GM23338 (cell line): Measurements from ENCODE around the gene HERC2. TPM values are rescaled to one million over a fixed set of nuclear protein-coding genes. Genes with fewer than 3 reads are reported as not detected.

ENCODE experiments used
- ATAC-seq: fragments of 200-7000 bp; cut with Tn5 transposase; 3 replicates; pipeline ENCODE4 v1.9.1; 2020
- DNase-seq: peaks from one replicate; pipeline ENCODE4 v3.0.0-alpha.2; 2015; ENCODE audit warnings: low spot score
- H2AFZ ChIP-seq: fragments of 200-600 bp; sonication (generic); 2 replicates; pipeline ENCODE4 v1.8.0; 2016; ENCODE audit warnings: antibody characterized with exemption, mild to moderate bottlenecking, moderate library complexity
- H3F3A ChIP-seq: fragments of 200-600 bp; sonication (generic); replicated peaks from 2 replicates; pipeline ENCODE4 v1.8.0; 2017; ENCODE audit warnings: antibody characterized with exemption, mixed run types, low read depth
- H3K27ac ChIP-seq: fragments of 200-600 bp; sonication (generic); 2 replicates; pipeline ENCODE4 v1.6.1; 2016; ENCODE audit warnings: low read depth
- H3K27me3 ChIP-seq: fragments of 200-600 bp; sonication (generic); 2 replicates; pipeline ENCODE4 v1.8.0; 2016; ENCODE audit warnings: mild to moderate bottlenecking, mixed run types, moderate library complexity; ENCODE audit not compliant: insufficient read depth
- H3K36me3 ChIP-seq: fragments of 200-600 bp; sonication (generic); 2 replicates; pipeline ENCODE4 v1.8.0; 2016; ENCODE audit warnings: mild to moderate bottlenecking; ENCODE audit not compliant: insufficient read depth
- H3K4me1 ChIP-seq: fragments of 200-600 bp; sonication (generic); 2 replicates; pipeline ENCODE4 v1.8.0; 2016; ENCODE audit warnings: mild to moderate bottlenecking, moderate library complexity; ENCODE audit not compliant: insufficient read depth
- H3K4me2 ChIP-seq: fragments of 200-600 bp; sonication (generic); 2 replicates; pipeline ENCODE4 v1.7.1; 2017; ENCODE audit warnings: mixed run types
- H3K4me3 ChIP-seq: fragments of 200-600 bp; sonication (generic); 2 replicates; pipeline ENCODE4 v1.6.1; 2016; ENCODE audit warnings: mixed run types
- H3K79me2 ChIP-seq: fragments of 200-600 bp; sonication (generic); replicated peaks from 2 replicates; pipeline ENCODE4 v1.8.0; 2017; ENCODE audit warnings: mild to moderate bottlenecking; ENCODE audit not compliant: insufficient read depth
- H3K9me2 ChIP-seq: fragments of 200-600 bp; sonication (generic); 2 replicates; pipeline ENCODE4 v1.8.0; 2017; ENCODE audit not compliant: insufficient read depth
- H4K20me1 ChIP-seq: fragments of 200-600 bp; sonication (generic); replicated peaks from 2 replicates; pipeline ENCODE4 v1.8.0; 2017; ENCODE audit warnings: mild to moderate bottlenecking; ENCODE audit not compliant: insufficient read depth
- H3K27ac Mint-ChIP-seq: 2 replicates; pipeline ENCODE4 v1.8.0; 2020; ENCODE audit warnings: inconsistent platforms, mild to moderate bottlenecking, moderate library complexity, mixed read lengths
- H3K27me3 Mint-ChIP-seq: 3 replicates; pipeline ENCODE4 v1.8.0; 2022; ENCODE audit warnings: low read depth, mild to moderate bottlenecking, moderate library complexity, mixed read lengths, inconsistent platforms; ENCODE audit not compliant: insufficient read depth, poor library complexity
- H3K36me3 Mint-ChIP-seq: 3 replicates; pipeline ENCODE4 v1.8.0; 2021; ENCODE audit warnings: low read depth, mild to moderate bottlenecking, inconsistent platforms, moderate library complexity, mixed read lengths
- H3K4me1 Mint-ChIP-seq: 3 replicates; pipeline ENCODE4 v1.8.0; 2020; ENCODE audit warnings: mild to moderate bottlenecking, inconsistent platforms, mixed read lengths
- H3K4me3 Mint-ChIP-seq: 3 replicates; pipeline ENCODE4 v1.8.0; 2021; ENCODE audit warnings: moderate library complexity, mild to moderate bottlenecking, inconsistent platforms, mixed read lengths
- H3K9me3 Mint-ChIP-seq: 3 replicates; pipeline ENCODE4 v1.8.0; 2020; ENCODE audit warnings: moderate library complexity, mild to moderate bottlenecking, inconsistent platforms, mixed read lengths
- EZH2phosphoT487 ChIP-seq: fragments of 200-600 bp; sonication (generic); IDR thresholded peaks from one replicate; pipeline ENCODE4 v1.8.1; 2018; ENCODE audit warnings: antibody characterized with exemption; ENCODE audit not compliant: unreplicated experiment
- JUNB ChIP-seq: IDR thresholded peaks from one replicate; pipeline ENCODE4 v1.6.1; 2016; ENCODE audit warnings: antibody characterized with exemption; ENCODE audit not compliant: unreplicated experiment
- STAT1 ChIP-seq: IDR thresholded peaks from one replicate; pipeline ENCODE4 v1.6.1; 2016; ENCODE audit warnings: antibody characterized with exemption; ENCODE audit not compliant: unreplicated experiment
- polyA plus RNA-seq: library from polyadenylated mRNA; unstranded; fragments of >200 nt; fragmentation: Nextera tagmentation; extraction: Ambion mirVana; gene quantifications from 2 replicates; pipeline ENCODE4 v1.2.1, GENCODE V29; 2016
- total RNA-seq: library from RNA; depleted of rRNA; stranded (reverse); fragments of >200 nt; shearing (Covaris generic); gene quantifications from 2 replicates; pipeline ENCODE4 v1.2.3, GENCODE V29; 2014
- TF ChIP-seq, protein P1 (sequence below), 2 experiments: fragments of 200-600 bp in 1 of 2; sonication (generic) in 1 of 2; conservative IDR thresholded peaks; 2 replicates each; pipeline versions ENCODE4 v1.5.1 to v1.6.1; 2016 to 2017; ENCODE audit warnings: antibody characterized with exemption in 2 of 2, low read depth in 2 of 2, mild to moderate bottlenecking in 2 of 2, moderate library complexity in 1 of 2
- TF ChIP-seq, protein P2 (sequence below): IDR thresholded peaks from 2 replicates; pipeline ENCODE4 v1.6.1; 2016; ENCODE audit warnings: antibody characterized with exemption
- TF ChIP-seq, protein P3 (sequence below): fragments of 250-450 bp; sonication (Bioruptor Pico); IDR thresholded peaks from 2 replicates; pipeline ENCODE4 v1.5.0; 2020; ENCODE audit warnings: mild to moderate bottlenecking, moderate library complexity

Gene HERC2
- total and polyA plus RNA-seq, 2 experiments from 2014 or later, result 71.3 to 80.7 TPM

DNA sequence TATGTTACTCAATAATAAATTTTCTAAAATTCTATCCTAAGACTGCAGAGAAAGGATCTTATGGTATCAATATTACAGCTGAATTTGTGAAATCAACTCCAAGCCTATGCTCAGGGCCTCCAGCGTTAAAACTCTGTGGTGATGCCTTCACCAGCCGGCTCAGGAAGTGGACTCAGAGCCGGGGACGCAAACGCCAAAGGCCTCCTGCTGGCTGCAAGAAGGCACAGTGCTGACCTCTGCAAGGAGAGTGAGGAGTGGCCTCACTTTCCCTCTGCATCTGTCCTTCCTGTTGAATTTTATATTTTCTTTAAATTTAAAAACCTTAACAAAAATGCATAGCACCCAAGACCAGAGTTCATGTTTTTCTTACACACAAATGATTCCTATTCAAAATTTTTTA is 48.5 kb downstream of the HERC2 start:
- H3K9me3 Mint-ChIP-seq, result no peaks in the 10 kb centered on the region
- peaks cover 62% of the 10 kb centered on the region for H3K36me3 Mint-ChIP-seq
- Histone ChIP-seq H3K4me3 (no peak overlapping the region), H3K27me3 (no peaks in the 10 kb centered on the region), H3K4me1 (no peaks in the 10 kb centered on the region), H3K9me2 (no peaks in the 10 kb centered on the region), H4K20me1 (peaks cover 3% of the 10 kb centered on the region; the same call in 1 of the 2 replicates), H3K36me3 (peaks cover 8% of the 10 kb centered on the region; the same call in 1 of the 2 replicates), H3F3A (no peaks in the 10 kb centered on the region), H3K4me2 (no peak overlapping the region), H2AFZ (no peak overlapping the region), H3K27ac (peak overlapping the region; percentile 39; the same call in 1 of the 2 replicates), H3K79me2 (peaks cover 15% of the 10 kb centered on the region)
- peaks cover 2% of the 10 kb centered on the region for H3K27me3 Mint-ChIP-seq
- H3K27ac Mint-ChIP-seq, result peak overlapping the region; percentile 29; the same call in 1 of the 2 replicates
- peak; percentile 88 for ATAC-seq
- peaks cover 16% of the 10 kb centered on the region; the same call in 2 of the 3 replicates for H3K4me1 Mint-ChIP-seq
- TF ChIP-seq, protein P1, sequence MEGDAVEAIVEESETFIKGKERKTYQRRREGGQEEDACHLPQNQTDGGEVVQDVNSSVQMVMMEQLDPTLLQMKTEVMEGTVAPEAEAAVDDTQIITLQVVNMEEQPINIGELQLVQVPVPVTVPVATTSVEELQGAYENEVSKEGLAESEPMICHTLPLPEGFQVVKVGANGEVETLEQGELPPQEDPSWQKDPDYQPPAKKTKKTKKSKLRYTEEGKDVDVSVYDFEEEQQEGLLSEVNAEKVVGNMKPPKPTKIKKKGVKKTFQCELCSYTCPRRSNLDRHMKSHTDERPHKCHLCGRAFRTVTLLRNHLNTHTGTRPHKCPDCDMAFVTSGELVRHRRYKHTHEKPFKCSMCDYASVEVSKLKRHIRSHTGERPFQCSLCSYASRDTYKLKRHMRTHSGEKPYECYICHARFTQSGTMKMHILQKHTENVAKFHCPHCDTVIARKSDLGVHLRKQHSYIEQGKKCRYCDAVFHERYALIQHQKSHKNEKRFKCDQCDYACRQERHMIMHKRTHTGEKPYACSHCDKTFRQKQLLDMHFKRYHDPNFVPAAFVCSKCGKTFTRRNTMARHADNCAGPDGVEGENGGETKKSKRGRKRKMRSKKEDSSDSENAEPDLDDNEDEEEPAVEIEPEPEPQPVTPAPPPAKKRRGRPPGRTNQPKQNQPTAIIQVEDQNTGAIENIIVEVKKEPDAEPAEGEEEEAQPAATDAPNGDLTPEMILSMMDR (conservative IDR thresholded peaks at IDR 0.05; ENCODE audit: low read depth in 2 of 2), result peak in 1 of 2 experiments; percentile 19; a peak in 1 of 4 replicates
- no peak for TF ChIP-seq JUNB
- peak; percentile 56 for DNase-seq
- no peak overlapping the region for H3K4me3 Mint-ChIP-seq

DNA sequence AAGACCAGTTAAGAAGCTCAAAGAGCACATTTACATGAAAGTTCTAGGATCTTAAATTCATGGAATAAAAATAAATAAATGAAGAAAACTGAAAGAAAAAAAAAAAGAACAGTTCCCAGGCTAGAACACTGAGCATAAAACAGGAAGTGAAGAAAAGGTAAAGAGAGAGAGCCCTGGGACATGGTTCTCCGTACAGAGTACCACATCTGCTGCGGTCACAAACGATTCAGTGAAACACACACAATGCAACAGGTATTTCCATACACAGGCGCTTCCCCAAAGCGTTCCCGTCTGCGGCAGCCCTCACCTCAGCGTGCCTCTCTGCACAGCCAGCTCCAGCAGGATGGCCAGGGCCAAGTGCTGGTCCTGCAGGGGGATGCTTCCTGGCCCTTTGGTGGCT is 49.4 kb downstream of the HERC2 start:
- H3K4me2 ChIP-seq, result no peak overlapping the region
- no peak overlapping the region for H3K4me3 Mint-ChIP-seq
- peaks cover 69% of the 10 kb centered on the region for H3K36me3 Mint-ChIP-seq
- DNase-seq (no peak), ATAC-seq (no peak)
- H3K27me3 ChIP-seq, result no peaks in the 10 kb centered on the region
- H3K4me3 ChIP-seq, result no peak overlapping the region
- peaks cover 6% of the 10 kb centered on the region for H3K27me3 Mint-ChIP-seq
- H3K9me2 ChIP-seq, result no peaks in the 10 kb centered on the region
- H2AFZ ChIP-seq, result no peak overlapping the region
- no peaks in the 10 kb centered on the region for H3K4me1 ChIP-seq
- TF ChIP-seq, protein P2, sequence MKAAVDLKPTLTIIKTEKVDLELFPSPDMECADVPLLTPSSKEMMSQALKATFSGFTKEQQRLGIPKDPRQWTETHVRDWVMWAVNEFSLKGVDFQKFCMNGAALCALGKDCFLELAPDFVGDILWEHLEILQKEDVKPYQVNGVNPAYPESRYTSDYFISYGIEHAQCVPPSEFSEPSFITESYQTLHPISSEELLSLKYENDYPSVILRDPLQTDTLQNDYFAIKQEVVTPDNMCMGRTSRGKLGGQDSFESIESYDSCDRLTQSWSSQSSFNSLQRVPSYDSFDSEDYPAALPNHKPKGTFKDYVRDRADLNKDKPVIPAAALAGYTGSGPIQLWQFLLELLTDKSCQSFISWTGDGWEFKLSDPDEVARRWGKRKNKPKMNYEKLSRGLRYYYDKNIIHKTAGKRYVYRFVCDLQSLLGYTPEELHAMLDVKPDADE, result no peak
- peak; percentile 23 for TF ChIP-seq EZH2phosphoT487
- no peaks in the 10 kb centered on the region for H3K9me3 Mint-ChIP-seq
- peaks cover 16% of the 10 kb centered on the region; the same call in 1 of the 2 replicates for H3K36me3 ChIP-seq
- H3K27ac ChIP-seq, result no peak overlapping the region
- H3K79me2 ChIP-seq, result peaks cover 11% of the 10 kb centered on the region
- H3F3A ChIP-seq, result no peaks in the 10 kb centered on the region
- H3K4me1 Mint-ChIP-seq, result peaks cover 16% of the 10 kb centered on the region; the same call in 2 of the 3 replicates
- H3K27ac Mint-ChIP-seq, result no peak overlapping the region
- peaks cover 3% of the 10 kb centered on the region; the same call in 1 of the 2 replicates for H4K20me1 ChIP-seq

DNA sequence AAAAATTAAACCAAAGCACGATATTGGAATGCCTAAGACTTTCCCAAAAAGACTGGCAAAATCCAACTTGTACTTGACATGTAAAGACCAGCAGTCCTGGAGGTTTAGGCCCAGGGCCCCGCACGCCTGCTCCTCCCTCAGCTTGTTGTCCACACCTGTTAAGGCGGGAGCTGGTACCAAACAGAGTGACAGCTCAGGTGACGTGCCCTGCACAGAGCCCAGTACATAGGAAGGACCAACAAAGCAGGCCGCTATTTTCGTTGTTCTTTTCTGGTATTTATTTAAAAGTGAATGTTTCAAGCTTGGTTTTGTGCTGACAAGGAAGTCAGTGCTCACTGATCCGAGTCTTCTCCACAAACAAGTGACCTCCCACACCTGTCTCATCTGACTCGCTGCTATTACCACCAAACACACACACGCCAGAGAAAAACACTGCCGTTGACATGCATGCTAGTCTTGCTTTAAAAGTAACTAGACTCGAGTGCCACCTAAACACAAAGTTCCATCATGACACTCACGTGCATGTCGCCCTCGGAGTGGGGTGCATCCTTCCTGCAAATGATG is 50.2 kb downstream of the HERC2 start:
- Histone ChIP-seq H3F3A (no peaks in the 10 kb centered on the region), H3K79me2 (peaks cover 5% of the 10 kb centered on the region), H3K9me2 (no peaks in the 10 kb centered on the region), H3K27me3 (no peaks in the 10 kb centered on the region), H3K36me3 (peaks cover 22% of the 10 kb centered on the region; the same call in 1 of the 2 replicates), H3K27ac (no peak overlapping the region), H3K4me3 (no peak overlapping the region), H3K4me2 (no peak overlapping the region), H2AFZ (no peak overlapping the region), H4K20me1 (peaks cover 3% of the 10 kb centered on the region; the same call in 1 of the 2 replicates), H3K4me1 (no peaks in the 10 kb centered on the region)
- Mint-ChIP-seq H3K4me1 (peaks cover 16% of the 10 kb centered on the region; the same call in 2 of the 3 replicates), H3K4me3 (no peak overlapping the region), H3K27ac (no peak overlapping the region), H3K9me3 (no peaks in the 10 kb centered on the region), H3K27me3 (peaks cover 6% of the 10 kb centered on the region), H3K36me3 (peaks cover 73% of the 10 kb centered on the region)
- ATAC-seq (no peak), DNase-seq (no peak)
- TF ChIP-seq, protein P3, sequence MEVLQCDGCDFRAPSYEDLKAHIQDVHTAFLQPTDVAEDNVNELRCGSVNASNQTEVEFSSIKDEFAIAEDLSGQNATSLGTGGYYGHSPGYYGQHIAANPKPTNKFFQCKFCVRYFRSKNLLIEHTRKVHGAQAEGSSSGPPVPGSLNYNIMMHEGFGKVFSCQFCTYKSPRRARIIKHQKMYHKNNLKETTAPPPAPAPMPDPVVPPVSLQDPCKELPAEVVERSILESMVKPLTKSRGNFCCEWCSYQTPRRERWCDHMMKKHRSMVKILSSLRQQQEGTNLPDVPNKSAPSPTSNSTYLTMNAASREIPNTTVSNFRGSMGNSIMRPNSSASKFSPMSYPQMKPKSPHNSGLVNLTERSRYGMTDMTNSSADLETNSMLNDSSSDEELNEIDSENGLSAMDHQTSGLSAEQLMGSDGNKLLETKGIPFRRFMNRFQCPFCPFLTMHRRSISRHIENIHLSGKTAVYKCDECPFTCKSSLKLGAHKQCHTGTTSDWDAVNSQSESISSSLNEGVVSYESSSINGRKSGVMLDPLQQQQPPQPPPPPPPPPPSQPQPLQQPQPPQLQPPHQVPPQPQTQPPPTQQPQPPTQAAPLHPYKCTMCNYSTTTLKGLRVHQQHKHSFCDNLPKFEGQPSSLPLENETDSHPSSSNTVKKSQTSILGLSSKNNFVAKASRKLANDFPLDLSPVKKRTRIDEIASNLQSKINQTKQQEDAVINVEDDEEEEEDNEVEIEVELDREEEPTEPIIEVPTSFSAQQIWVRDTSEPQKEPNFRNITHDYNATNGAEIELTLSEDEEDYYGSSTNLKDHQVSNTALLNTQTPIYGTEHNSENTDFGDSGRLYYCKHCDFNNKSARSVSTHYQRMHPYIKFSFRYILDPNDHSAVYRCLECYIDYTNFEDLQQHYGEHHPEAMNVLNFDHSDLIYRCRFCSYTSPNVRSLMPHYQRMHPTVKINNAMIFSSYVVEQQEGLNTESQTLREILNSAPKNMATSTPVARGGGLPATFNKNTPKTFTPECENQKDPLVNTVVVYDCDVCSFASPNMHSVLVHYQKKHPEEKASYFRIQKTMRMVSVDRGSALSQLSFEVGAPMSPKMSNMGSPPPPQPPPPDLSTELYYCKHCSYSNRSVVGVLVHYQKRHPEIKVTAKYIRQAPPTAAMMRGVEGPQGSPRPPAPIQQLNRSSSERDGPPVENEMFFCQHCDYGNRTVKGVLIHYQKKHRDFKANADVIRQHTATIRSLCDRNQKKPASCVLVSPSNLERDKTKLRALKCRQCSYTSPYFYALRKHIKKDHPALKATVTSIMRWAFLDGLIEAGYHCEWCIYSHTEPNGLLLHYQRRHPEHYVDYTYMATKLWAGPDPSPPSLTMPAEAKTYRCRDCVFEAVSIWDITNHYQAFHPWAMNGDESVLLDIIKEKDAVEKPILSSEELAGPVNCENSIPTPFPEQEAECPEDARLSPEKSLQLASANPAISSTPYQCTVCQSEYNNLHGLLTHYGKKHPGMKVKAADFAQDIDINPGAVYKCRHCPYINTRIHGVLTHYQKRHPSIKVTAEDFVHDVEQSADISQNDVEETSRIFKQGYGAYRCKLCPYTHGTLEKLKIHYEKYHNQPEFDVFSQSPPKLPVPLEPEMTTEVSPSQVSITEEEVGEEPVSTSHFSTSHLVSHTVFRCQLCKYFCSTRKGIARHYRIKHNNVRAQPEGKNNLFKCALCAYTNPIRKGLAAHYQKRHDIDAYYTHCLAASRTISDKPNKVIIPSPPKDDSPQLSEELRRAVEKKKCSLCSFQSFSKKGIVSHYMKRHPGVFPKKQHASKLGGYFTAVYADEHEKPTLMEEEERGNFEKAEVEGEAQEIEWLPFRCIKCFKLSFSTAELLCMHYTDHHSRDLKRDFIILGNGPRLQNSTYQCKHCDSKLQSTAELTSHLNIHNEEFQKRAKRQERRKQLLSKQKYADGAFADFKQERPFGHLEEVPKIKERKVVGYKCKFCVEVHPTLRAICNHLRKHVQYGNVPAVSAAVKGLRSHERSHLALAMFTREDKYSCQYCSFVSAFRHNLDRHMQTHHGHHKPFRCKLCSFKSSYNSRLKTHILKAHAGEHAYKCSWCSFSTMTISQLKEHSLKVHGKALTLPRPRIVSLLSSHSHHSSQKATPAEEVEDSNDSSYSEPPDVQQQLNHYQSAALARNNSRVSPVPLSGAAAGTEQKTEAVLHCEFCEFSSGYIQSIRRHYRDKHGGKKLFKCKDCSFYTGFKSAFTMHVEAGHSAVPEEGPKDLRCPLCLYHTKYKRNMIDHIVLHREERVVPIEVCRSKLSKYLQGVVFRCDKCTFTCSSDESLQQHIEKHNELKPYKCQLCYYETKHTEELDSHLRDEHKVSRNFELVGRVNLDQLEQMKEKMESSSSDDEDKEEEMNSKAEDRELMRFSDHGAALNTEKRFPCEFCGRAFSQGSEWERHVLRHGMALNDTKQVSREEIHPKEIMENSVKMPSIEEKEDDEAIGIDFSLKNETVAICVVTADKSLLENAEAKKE, result no peak
- no peak for TF ChIP-seq STAT1
- TF ChIP-seq EZH2phosphoT487, result no peak
